ENCODE data around the gene ATF7IP.
A peak's percentile ranks its signal among the peaks of the same experiment; 100 is the strongest.
"Not testable (repeated sequence)": the region's sequence is repeated elsewhere in the genome, so short reads cannot be mapped to it uniquely, and the experiment has no call there.

The ATF7IP gene

GRCh38 chr12:14367040-14367661 is 1.7 kb downstream of the ATF7IP start:
- DNase-seq (ENCODE audit: low read depth) = no peak

- DNase-seq (ENCODE audit: low read depth) = no peak
Measured at GRCh38 chr12:14369311-14369710, 3.8 kb downstream of the ATF7IP start.

GRCh38 chr12:14373217-14373616 is 7.7 kb downstream of the ATF7IP start:
- no peak for DNase-seq (ENCODE audit: low read depth)

GRCh38 chr12:14379508-14379907 is 14.0 kb downstream of the ATF7IP start:
- DNase-seq (ENCODE audit: low read depth) = no peak

GRCh38 chr12:14384783-14385638 is 19.5 kb downstream of the ATF7IP start:
- DNase-seq (ENCODE audit: low read depth) = peak; percentile 29

- DNase-seq (ENCODE audit: low read depth) = no peak
Measured at GRCh38 chr12:14387219-14387871, 21.9 kb downstream of the ATF7IP start.

GRCh38 chr12:14390449-14390848 is 25.0 kb downstream of the ATF7IP start:
- no peak for DNase-seq (ENCODE audit: low read depth)

- DNase-seq (ENCODE audit: low read depth) = no peak
Measured at GRCh38 chr12:14390870-14391530, 25.5 kb downstream of the ATF7IP start.

GRCh38 chr12:14393751-14394150 is 28.3 kb downstream of the ATF7IP start:
- no peak for DNase-seq (ENCODE audit: low read depth)

- DNase-seq (ENCODE audit: low read depth) = no peak
Measured at GRCh38 chr12:14394317-14395073, 29.0 kb downstream of the ATF7IP start.

GRCh38 chr12:14395074-14395778 is 29.7 kb downstream of the ATF7IP start:
- no peak for DNase-seq (ENCODE audit: low read depth)

- no peak for DNase-seq (ENCODE audit: low read depth)
Measured at GRCh38 chr12:14396071-14396470, 30.6 kb downstream of the ATF7IP start.

GRCh38 chr12:14399871-14400270 is 34.4 kb downstream of the ATF7IP start:
- DNase-seq (ENCODE audit: low read depth) = no peak

GRCh38 chr12:14400599-14400998 is 35.1 kb downstream of the ATF7IP start:
- no peak for DNase-seq (ENCODE audit: low read depth)

- not testable (repeated sequence) for DNase-seq (ENCODE audit: low read depth)
Measured at GRCh38 chr12:14401267-14401666, 35.8 kb downstream of the ATF7IP start.

GRCh38 chr12:14402697-14403096 is 37.2 kb downstream of the ATF7IP start:
- no peak for DNase-seq (ENCODE audit: low read depth)

GRCh38 chr12:14403293-14403692 is 37.8 kb downstream of the ATF7IP start:
- no peak for DNase-seq (ENCODE audit: low read depth)

- no peak for DNase-seq (ENCODE audit: low read depth)
Measured at GRCh38 chr12:14403711-14404196, 38.3 kb downstream of the ATF7IP start.

- DNase-seq (ENCODE audit: low read depth) = not testable (repeated sequence)
Measured at GRCh38 chr12:14405407-14405806, 39.9 kb downstream of the ATF7IP start.

GRCh38 chr12:14408208-14408607 is 42.7 kb downstream of the ATF7IP start:
- no peak for DNase-seq (ENCODE audit: low read depth)

GRCh38 chr12:14410177-14410576 is 44.7 kb downstream of the ATF7IP start:
- DNase-seq (ENCODE audit: low read depth) = no peak

Measured in stimulated activated CD4-positive, alpha-beta T cell treated with anti-CD3 and anti-CD28 coated beads, Interleukin-2, amount 100 ng/mL, for 4 hours (primary cell).